T-helper 1 cell treated with Interleukin-12 subunit alpha and Interleukin-12 subunit beta and Interleukin-4 antibody, amounts not matched to agents 30 ng/mL and 1 ng/mL, for 36 hours (primary cell): ENCODE results near the gene GSG1L. TPM values are rescaled to one million over a fixed set of nuclear protein-coding genes. Genes with fewer than 3 reads are reported as not detected.
"Not testable (repeated sequence)": the region's sequence is repeated elsewhere in the genome, so short reads cannot be mapped to it uniquely, and the experiment has no call there.

ENCODE experiments used
- intact Hi-C: fragments of 100-400 bp; cut with micrococcal nuclease; formaldehyde crosslinking; loops from one replicate; pipeline ENCODE4 v1.15.1; 2024
- total RNA-seq: library from RNA; stranded (reverse); gene quantifications from 2 replicates; pipeline ENCODE4 v1.2.3, GENCODE V29; 2022

GSG1L gene
- total RNA-seq, 1 donor from 2014 or later: not detected

DNA sequence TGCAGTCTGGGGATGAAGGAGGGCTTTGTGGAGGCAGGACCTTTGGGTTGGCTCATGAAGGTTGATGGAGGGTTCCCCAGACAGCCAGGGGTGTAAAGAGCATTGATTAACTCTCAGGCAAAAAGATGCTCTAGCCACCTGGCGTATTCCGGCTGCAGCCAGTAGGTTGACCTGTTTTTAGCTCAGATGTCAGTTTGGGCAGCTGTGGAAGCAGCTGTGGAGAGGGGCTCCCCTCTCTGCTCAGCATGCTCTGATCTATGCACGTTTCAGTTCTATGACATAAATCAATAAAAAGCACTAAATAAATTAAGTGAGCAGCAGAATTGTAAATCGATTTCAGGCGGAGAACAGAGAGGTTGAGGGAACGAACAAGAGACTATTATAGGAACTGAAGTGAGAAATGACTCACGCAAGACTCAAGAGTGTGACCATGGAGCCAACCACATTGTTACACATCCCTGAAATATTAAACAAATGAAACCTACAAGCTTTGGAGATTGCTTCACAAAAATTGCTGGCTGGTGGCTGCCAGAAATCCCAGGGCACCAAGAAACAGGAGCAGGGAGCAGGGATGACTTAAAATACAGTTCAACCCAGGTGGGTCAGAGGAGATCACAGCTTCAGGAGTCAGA, 111.9 kb downstream of the GSG1L start:
- intact Hi-C loops: no loop called here

DNA sequence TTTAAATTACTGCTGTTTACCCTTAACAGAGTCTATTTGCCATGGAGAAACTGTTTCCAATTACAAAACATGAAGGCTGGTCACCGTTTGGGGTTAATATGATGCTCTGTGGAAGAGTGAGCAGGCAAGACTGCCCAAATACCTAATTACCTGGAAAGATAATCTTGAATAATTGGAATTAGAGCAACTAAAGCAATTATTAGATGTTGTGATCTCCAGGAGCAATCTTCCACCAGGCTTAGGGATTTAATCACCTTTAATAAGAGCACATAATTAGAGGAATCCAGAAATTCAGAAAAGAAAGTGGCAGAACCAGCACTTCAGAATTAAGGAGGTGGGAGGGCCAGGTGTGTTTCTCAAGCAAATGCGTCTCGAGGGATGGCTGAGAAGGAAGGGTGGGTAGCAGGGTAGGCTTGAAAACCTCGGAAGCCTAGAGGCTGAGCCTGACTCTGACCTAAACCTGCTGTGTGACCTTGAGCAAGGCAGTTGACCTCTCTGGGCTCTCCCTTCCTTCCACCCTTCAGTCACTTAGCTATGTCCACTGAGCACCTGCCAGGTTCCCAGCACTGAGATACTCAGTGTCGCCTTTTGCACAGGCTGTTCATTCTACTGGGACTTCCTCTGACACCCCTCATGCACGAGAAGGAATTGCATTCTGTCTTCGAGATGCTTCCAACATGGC, 113.2 kb downstream of the GSG1L start:
- intact Hi-C loops: no loop called here

DNA sequence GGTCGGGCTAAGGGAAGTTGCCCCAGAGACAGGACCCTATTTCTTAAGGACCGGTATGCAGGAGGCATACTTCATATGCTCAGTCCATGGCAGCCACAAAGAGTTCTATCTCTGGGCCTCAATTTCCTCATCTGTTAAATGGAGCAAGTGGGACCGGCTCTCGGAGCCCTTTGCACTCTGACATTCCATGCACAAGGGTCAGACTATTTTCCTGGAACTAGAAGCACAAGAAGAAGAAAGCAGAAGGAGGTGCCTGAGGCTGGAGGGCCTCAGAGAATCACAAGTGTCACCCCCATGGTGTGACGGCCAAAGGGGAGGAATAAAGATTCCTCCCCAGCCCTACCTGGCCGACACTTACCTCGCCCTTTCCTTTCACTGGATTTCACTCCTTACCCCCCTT, 115.8 kb downstream of the GSG1L start:
- intact Hi-C loops: no loop called here

DNA sequence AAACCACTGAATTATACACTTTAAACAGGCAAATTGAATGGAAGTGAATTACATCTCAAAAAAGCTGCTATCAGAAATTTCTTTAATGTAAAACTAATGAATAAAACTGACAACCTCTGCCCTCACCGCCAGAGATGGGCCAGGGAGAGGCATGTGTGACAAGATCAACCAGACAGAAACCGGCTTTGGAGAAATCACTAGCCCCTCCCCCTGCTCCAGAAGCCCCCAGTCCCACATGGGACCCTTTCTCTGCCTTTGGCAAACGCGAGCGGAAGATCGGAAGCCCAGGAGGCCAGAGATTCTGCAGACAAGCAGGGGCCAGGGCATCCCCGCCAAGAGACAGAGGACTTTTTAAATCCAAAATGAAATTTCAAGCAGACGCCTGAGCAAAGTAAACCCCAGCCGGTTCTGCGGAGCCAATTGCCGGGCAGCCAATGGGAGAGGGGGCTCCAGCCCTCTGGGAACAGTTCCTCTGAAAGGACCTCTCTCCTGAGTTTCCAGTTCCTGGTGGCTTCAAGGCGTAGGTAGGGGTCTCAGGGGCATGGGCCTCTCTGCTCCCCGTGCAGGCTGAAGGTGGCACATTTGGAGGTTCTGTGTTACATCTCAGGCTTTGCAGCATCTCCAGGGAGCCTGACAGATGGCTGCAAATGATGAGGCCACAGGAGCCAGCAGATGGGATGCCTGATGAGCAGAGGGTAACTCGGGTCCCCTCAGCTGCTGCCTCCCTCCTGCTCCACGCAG, 118.1 kb downstream of the GSG1L start:
- intact Hi-C loops: no loop called here

DNA sequence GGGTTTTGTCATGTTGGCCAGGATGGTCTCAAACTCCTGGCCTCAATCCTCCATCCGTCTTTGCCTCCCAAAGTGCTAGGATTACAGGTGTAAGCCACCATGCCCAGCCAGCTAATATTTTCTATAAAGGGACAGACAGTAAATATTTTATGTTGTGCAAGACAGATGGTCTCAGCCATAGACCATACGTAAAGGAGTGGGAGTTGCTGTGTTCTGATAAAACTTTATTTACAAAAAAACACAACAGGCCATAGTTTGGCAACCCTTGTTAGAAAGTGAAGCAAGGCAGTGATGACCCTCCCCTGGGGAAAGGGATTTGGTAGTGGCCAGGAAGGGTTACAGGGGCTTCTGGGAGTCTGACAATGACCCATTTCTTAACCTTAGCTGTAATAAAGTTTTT, 119.7 kb downstream of the GSG1L start:
- intact Hi-C loops: no loop called here

DNA sequence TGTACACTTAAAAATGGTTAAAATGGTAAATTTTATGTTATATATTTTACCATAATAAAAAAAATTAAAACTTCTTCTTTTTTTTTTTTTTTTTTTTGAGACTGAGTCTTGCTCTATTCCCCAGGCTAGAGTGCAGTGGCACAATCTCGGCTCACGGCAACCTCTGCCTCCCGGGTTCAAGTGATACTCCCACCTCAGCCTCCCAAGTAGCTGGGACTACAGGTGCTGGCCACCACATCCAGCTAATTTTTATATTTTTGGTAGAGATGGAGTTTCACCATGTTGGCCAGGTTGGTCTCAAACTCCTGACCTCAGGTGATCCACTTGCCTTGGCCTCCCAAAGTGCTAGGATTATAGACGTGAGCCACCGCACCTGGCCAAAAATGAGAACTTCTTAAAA, 121.4 kb downstream of the GSG1L start:
- intact Hi-C loops: not testable (repeated sequence)

DNA sequence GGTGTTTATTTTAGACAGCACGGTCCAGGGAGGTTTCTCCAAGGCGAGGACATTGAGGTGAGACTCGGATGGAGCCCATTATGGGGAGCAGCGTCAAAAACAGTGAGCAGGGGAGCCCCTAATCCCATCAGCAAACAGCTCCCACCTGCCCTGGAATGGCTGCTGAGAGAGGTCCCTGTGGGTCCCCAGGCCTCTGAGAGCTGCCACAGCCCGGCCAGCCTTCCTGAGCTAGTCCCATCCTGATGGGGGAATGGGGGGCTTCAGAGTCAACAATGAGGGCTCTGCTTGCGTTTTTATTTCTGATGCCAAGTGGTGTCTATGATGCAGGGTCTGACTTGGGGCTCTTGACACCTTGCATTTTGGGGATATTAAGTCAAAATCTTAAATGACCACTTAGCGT, 128.4 kb downstream of the GSG1L start:
- intact Hi-C loops: no loop called here

DNA sequence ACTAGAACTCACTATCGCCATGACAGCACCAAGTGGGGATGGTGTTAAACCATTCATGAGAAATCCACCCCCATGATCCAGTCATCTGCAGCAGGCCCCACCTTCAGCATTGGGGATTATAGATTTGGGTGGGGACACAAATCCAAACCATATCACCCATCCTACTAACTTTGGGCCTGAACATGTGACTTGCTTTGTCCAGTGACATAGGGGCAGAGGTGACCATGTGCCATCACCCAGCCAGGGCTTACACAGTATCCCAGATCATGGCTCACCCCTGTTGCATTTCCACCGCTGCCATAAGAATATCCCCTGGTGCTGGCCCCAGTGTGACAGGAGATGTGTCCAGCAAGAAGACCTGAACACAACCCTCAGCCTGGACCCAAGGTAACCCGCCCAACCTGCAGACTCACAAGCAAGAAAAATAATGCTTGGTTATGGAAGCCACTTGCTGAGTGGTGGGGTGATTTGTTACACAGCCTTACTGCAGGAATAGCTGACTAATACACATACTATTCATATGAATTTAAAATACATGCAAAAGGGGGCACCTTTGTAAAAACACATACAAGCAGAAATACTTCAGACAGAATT, 130.9 kb downstream of the GSG1L start:
- intact Hi-C loops: no loop called here

DNA sequence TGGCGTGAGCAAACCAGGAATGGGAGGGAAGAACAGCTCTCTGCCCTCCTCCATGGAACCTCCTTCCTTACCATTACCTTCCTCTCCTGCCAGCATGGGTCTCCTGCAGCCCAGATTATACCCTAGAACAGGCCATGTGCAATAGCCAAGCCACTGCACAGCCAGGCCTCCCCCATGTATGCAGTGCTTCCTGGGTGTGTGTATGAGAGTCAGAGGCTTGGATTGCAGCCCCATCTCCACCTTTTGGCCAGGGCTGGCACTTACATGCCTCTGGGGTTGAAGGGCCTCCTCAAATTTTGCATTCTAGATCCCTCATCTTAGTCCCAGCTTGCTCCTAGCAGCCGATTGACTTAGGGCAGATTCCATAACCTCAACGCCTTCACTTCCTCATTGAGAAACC, 133.7 kb downstream of the GSG1L start:
- intact Hi-C loops: no loop called here

DNA sequence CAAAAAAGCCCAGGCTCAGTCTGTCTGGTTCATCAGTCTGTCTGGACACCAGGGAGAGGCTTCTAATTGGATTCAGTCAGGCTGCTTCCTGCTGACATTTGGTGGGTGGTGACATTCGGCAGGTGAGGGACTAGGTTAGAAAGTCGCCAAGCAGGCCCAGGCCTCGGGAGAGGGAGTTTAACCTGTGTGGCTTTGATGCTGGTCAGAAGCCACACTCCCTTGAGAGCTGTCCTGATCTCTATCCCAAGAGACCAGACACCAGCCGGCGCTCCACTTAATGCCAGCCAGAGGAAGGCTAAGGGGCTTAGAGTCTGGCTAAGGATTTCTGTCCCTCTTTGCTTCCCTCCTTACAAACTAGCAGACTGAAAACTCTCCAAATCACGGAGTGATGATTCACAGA, 135.0 kb downstream of the GSG1L start:
- intact Hi-C loops: no loop called here

DNA sequence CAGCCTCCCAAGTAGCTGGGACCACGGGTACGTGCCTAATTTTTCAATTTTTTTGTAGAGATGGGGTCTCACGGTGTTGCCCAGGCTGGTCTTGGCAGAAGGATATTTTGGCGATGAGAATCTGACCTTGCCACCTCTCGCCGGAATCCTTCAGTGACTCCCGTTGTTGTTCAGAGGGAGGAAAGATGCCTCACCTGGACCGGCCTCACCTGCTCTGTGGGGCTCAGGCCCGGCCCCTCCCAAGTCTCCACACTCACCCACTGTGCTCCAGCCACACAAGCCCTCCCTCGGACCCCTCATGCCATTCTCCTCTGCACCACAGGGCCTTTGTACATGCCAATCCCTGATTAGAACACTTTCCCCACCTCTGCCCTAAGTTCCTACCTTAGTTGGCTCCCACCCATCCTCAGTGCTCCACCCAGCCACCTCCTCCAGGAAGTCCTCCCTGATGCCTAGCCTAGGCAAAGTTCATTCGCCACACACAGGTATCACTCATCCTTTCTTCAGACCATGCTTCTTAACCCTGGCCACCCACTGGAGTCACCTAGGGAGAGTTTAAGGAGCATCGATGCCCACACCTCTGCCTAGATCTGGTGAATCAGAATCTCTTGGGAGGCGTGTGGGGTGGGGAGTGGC, 136.1 kb downstream of the GSG1L start:
- intact Hi-C loops: no loop called here

DNA sequence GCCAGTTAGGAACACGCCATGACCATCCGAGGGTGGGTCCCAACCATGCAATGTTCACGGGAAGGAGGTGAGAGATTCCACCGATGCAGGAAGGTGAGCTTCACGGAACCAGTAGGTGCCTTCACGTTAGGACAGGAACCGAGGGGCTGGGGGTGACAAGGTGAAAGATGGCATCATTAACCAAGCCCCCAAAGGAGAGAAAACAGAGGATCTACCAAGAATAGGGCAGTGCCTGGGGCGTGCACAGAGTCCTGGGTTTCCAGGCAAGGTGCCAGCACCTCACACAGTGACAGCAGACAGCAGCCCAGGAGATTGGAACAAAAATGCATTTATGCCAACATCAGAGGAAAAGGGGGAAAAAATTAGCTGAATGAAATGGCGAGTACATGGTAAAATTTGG, 137.9 kb downstream of the GSG1L start:
- intact Hi-C loops: no loop called here

DNA sequence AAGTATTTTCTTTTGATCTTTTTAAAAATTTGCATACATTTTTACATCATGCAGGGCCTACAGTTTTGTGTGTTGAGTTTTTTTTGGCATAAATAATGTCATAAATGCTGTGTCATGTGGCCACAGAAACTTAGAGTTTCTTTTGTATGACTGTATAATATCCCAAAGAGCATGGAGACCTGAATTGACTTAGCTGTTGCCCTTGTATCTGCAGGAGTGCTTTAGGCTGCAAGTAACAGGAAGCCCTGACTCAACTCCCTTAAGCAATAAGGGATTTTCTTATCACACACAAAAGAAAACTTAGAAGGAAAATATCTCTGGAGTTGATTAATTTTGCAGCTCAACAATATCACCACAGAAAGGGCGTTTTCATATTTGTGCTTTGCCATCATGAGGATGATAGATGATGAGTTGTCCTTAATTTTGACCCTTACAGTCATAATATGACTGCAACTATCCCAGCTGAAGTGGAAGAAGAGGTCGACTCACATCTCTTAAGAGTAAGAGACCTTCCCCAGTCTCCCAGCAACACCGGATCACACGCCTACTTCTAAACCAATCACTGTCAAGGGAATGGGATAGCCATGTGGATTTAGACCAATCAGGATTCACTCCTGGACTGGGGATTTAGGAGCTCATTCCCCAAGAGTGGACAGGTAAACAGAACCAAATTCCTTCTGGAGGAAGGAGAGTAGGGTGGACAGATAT, 138.9 kb downstream of the GSG1L start:
- intact Hi-C loops: no loop called here

DNA sequence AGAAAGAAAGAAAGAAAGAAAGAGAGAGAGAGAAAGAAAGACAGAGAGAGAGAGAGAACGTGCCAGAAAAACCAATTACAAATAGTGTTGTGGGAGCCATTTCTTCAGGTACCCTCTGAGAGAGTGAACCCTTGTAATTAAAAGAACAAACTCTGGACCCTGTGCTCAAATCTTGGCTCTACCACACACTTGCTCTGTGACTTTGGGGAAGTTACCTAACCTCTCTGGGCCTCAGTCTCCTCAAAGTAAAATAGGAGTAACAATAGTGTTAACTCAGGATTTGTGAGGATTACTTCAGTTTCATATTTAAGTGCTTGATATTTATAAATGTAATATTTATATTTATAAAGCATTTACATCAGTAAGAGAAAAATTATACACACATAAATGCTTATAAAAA, 139.8 kb downstream of the GSG1L start:
- intact Hi-C loops: no loop called here

DNA sequence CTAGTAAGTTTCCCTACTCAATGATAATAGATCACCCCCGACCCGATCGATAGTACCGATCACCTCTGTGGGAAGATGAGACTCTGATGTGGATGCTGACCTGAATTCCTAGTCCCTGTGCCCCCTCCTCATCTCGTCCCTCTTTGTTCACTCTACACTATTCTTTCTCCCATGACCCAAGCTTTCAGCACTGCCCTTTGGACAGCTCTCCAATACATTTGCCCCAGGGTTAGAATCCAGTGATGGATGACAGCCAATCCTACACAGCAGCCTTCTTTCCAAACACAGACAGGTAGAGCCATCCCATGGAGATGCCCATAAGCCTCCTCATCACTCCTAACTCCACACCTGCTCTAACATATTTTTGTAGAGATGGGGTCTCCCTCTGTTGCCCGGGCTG, 141.1 kb downstream of the GSG1L start:
- intact Hi-C loops: no loop called here

DNA sequence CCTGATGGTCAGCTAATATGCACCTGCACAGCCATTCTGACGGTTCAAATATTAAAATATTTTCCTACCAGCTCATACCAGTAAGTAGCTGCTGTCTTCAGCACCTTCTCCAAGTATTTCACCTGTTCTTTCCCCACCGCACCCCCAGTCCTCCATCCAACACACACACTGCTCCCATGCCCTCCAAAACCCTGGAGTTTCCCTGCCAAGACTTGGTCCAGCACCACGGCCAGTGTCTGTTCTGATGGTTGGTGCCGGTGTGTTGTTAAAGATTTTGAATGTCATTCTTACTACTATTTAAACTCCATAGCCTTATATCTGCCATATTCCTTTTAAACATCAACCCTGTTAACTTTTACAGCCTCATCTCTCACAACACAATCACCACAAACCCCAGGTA, 142.4 kb downstream of the GSG1L start:
- intact Hi-C loops: no loop called here

DNA sequence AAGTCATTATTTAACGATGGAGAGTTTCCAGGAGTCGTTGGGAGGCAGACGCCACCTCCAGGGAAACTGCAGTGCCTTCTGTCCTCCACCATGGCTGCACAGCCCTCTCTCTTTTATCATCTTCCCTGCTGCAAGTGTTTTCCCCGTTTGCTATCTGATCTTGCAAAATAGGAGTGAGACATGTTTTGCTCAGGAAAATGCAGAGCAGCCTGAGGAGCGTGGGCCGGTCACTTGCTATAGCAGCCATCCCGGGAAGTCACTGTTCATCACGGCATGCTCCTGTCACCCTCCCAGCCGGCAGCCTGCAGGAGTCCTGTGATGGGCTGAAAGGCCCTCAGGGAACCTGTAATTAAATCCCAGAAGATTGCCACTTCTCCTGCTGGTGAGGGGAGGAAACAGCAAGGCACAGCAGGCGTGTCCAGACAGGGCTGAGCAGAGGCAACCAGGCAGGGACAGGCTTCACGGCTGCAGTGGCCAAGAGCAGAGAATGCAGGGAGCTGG, 143.1 kb downstream of the GSG1L start:
- intact Hi-C loops: no loop called here

DNA sequence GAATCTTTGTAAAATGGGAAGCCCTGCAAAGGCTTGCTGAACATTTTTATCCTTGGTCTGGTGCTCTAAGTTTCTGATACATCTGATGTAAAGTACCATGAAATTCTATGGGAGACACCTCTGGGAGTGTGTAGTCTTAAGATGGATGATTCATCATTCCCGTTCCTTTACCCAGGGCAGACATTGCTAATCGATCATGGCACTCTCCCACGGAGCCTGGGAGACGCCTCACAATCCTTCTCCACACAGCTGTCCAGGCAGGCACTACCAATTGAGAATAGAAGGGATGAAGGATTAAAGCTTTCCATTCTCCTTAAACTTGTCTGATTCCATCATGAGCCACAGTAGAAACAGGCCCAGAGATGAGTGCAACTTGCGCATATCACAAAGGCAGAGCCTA, 144.8 kb downstream of the GSG1L start:
- intact Hi-C loops: no loop called here

DNA sequence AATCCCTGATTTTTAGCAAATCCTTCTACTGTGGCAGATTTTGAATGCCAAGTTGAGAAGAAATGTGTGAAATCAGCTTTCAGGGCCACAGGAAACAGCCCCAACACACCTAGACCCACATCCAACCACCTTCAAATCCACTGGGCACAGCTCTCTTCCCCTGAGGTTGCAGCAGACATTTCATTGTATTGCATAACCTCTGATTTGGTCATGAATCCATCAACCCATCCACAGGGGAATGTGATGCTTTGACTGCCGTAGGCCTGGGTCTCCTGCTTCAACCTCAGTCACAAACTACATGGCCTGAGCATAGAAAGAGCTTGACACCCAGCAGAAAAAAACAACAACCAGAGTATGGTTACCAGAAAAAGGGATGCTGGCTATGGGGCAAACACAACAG, 145.6 kb downstream of the GSG1L start:
- intact Hi-C loops: no loop called here

DNA sequence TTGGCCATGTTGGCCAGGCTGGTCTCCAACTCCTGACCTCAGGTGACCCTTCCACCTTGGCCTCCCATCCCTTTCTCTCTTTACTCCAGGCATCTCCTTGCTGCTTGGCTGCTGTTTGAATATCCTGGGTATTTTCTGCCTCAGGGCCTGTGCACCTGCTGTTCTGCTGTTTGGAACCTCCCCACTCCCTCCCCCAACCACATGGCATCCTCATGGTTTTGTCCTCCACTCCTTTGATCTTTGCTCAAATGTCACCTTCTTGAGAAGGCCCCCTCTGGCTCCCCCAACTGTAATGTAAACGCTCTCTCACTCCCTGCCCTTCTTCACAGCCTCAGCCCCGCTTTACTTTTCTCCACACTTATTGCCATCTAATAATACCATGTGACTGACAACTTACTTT, 152.0 kb downstream of the GSG1L start:
- intact Hi-C loops: no loop called here

DNA sequence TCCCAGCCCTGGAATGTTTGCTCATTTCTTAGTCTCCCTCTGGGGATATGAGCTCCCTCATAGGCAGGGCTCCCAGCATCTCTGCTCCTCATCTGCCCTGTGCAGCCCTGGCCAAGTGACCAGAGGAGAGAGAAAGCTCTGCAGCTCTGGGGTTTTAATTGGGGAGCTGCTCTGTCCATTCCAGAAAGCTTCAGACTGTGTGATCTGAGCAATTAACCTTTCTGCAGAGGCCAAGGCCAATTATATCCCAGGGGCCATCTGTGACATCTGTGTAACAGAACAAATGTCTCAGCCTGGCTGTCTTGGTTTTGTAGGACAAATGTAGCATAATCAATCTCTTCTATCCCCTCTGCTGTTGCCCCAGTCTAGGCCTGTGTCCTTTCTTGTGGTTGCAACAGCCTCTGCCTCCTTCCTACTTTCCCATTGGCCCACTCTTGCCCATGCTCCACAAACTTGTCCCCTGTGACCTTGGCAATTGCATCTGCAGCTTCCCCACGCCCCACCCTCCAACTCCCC, 156.0 kb downstream of the GSG1L start:
- intact Hi-C loops: no loop called here
